Measurements from ENCODE around the gene HSD11B1. TPM values are rescaled to one million over a fixed set of nuclear protein-coding genes. Genes with fewer than 3 reads are reported as not detected.

The HSD11B1 gene
- total RNA-seq, 2 experiments from 2014 or later = 6.7 to 8.0 TPM

DNA sequence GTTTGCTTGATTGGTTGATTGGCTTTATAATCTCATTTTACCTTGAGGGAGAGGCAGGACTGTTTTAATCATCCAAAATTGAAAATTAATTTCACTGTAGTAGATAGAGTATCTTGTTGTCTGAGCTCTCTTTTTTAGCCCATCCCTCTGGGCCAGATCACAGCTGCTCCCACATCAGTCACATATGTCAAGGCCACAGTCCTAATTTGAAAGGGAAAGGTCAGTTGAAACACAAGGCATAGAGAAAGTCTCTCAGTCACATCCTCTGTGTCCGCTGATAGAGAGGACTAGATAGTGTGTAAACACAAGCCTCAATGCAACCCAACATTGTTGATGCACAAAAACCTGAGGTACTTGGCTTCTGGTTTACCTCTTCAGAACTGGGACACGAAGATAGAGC lies 72.9 kb downstream of the HSD11B1 start:
- intact Hi-C loops (cut with micrococcal nuclease) = no loop called here
- H3K4me1 Mint-ChIP-seq (ENCODE audit: low read depth) = peaks cover 52% of the 10 kb centered on the region
- CTCF ChIA-PET = interaction anchor here (1.4 to 1.6 kb wide), 2 partner anchors 17 to 30 kb away, joined by 4 read pairs; no protein-coding TSS in a partner anchor
- peak overlapping the region; percentile 69 for H3K27ac Mint-ChIP-seq
- no peak for DNase-seq
- H3K4me3 Mint-ChIP-seq = no peak overlapping the region
- H3K36me3 Mint-ChIP-seq (ENCODE audit: low read depth) = peaks cover 65% of the 10 kb centered on the region
- H3K9me3 Mint-ChIP-seq = no peaks in the 10 kb centered on the region
- no peaks in the 10 kb centered on the region for H3K27me3 Mint-ChIP-seq (ENCODE audit: low read depth)

DNA sequence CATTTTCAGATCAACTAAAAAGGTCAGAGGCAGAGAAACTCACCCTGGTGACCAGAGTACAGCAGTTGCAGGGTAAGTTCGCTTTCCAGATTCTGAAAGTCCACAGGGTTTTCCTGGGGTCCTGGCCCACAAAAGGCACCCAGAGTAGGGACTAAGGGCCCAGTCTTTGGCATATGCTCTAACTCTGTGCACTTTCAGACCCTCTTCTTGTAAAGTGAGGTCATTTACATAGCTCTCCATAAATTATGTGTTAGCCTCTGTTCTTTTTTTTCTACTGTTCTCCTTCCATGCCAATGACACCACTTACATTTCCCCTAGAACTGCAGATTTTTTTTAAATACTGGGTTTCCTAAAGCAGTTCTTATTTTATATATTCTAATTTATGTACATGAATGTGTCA lies 73.5 kb downstream of the HSD11B1 start:
- Mint-ChIP-seq H3K27ac (peak overlapping the region; percentile 69), H3K27me3 (ENCODE audit: low read depth) (no peaks in the 10 kb centered on the region), H3K36me3 (ENCODE audit: low read depth) (peaks cover 66% of the 10 kb centered on the region), H3K4me1 (ENCODE audit: low read depth) (peaks cover 57% of the 10 kb centered on the region), H3K4me3 (no peak overlapping the region), H3K9me3 (no peaks in the 10 kb centered on the region)
- CTCF ChIA-PET = interaction anchor here (0.9 to 1.6 kb wide), 2 partner anchors 18 to 45 kb away, joined by 3 to 4 read pairs; no protein-coding TSS in a partner anchor
- DNase-seq = no peak
- intact Hi-C loops (cut with micrococcal nuclease) = no loop called here

GRCh38 chr1:209780268-209780667 lies 75.6 kb downstream of the HSD11B1 start:
- H3K27ac Mint-ChIP-seq = peak overlapping the region; percentile 65
- intact Hi-C loops (cut with micrococcal nuclease) = no loop called here
- H3K9me3 Mint-ChIP-seq = no peaks in the 10 kb centered on the region
- CTCF ChIA-PET = no interaction called here
- DNase-seq = no peak
- peaks cover 61% of the 10 kb centered on the region for H3K4me1 Mint-ChIP-seq (ENCODE audit: low read depth)
- H3K36me3 Mint-ChIP-seq (ENCODE audit: low read depth) = peaks cover 54% of the 10 kb centered on the region
- no peaks in the 10 kb centered on the region for H3K27me3 Mint-ChIP-seq (ENCODE audit: low read depth)
- no peak overlapping the region for H3K4me3 Mint-ChIP-seq

GRCh38 chr1:209783386-209783785 lies 78.7 kb downstream of the HSD11B1 start:
- H3K9me3 Mint-ChIP-seq = no peaks in the 10 kb centered on the region
- DNase-seq = no peak
- H3K27me3 Mint-ChIP-seq (ENCODE audit: low read depth) = no peaks in the 10 kb centered on the region
- H3K36me3 Mint-ChIP-seq (ENCODE audit: low read depth) = peaks cover 30% of the 10 kb centered on the region
- H3K27ac Mint-ChIP-seq = peak overlapping the region; percentile 97
- intact Hi-C loops (cut with micrococcal nuclease) = no loop called here
- H3K4me3 Mint-ChIP-seq = peak overlapping the region; percentile 92
- CTCF ChIA-PET = interaction anchor here (2.0 to 2.2 kb wide), 2 partner anchors 10 to 40 kb away, joined by 7 to 9 read pairs; no protein-coding TSS in a partner anchor
- H3K4me1 Mint-ChIP-seq (ENCODE audit: low read depth) = peaks cover 42% of the 10 kb centered on the region

Other genes starting within 250 kb of the HSD11B1 start
- gene CAMK1G, start 121.1 kb upstream of the HSD11B1 start, total RNA-seq = 1 to 10 TPM; 2.4 to 2.8 TPM
- 10 to 100 TPM; 11.8 to 13.0 TPM for gene LAMB3, start 52.4 kb upstream of the HSD11B1 start, total RNA-seq
- gene G0S2, start 29.4 kb upstream of the HSD11B1 start, total RNA-seq = 100 to 1,000 TPM; 138 to 139 TPM
- 100 to 1,000 TPM; 107 to 113 TPM for gene TRAF3IP3, start 51.2 kb downstream of the HSD11B1 start, total RNA-seq
- 1 to 10 TPM; 3.5 to 4.6 TPM for gene C1orf74, start 79.7 kb downstream of the HSD11B1 start, total RNA-seq
- gene IRF6, start 101.3 kb downstream of the HSD11B1 start, total RNA-seq = under 1 TPM; 0.48 to 0.64 TPM
- gene UTP25, start 123.1 kb downstream of the HSD11B1 start, total RNA-seq = 1 to 10 TPM; 4.1 to 4.6 TPM
- gene SYT14, start 233.4 kb downstream of the HSD11B1 start, total RNA-seq = not detected